Thymus (tissue), 11 donors: ENCODE data around the gene TBX3. TPM values are rescaled to one million over a fixed set of nuclear protein-coding genes. Genes with fewer than 3 reads are reported as not detected.

Experiments used
- DNase-seq, 9 donors: peaks; one replicate each; pipeline ENCODE4 v3.0.0-alpha.2; 2013; ENCODE audit warnings: low spot score in 9 of 9, low read depth in 6 of 9, missing footprints in 1 of 9
- H3K27ac ChIP-seq, 2 donors: one replicate each; pipeline ENCODE4 v1.5.1; 2013; ENCODE audit warnings: control low read depth in 1 of 2, low read depth in 1 of 2, low read length in 1 of 2, mild to moderate bottlenecking in 1 of 2, moderate library complexity in 1 of 2
- H3K27me3 ChIP-seq, 2 donors: one replicate each; pipeline ENCODE4 v1.5.1; 2013; ENCODE audit warnings: low read length in 1 of 2; ENCODE audit not compliant: control insufficient read depth in 2 of 2, insufficient read depth in 1 of 2
- H3K36me3 ChIP-seq, 2 donors: one replicate each; pipeline ENCODE4 v1.5.1; 2013; ENCODE audit warnings: low read length in 1 of 2, mild to moderate bottlenecking in 1 of 2, moderate library complexity in 1 of 2; ENCODE audit not compliant: control insufficient read depth in 2 of 2, insufficient read depth in 2 of 2
- H3K4me1 ChIP-seq, 2 donors: one replicate each; pipeline ENCODE4 v1.5.1; 2013; ENCODE audit warnings: low read length in 2 of 2; ENCODE audit not compliant: control insufficient read depth in 2 of 2, insufficient read depth in 2 of 2
- H3K4me3 ChIP-seq, 2 donors: one replicate each; pipeline ENCODE4 v1.5.1; 2013; ENCODE audit warnings: low read length in 2 of 2, control low read depth in 1 of 2, mild to moderate bottlenecking in 1 of 2
- H3K9me3 ChIP-seq, 2 donors: one replicate each; pipeline ENCODE4 v1.5.1; 2013; ENCODE audit warnings: low read length in 1 of 2, mild to moderate bottlenecking in 1 of 2; ENCODE audit not compliant: control insufficient read depth in 2 of 2, insufficient read depth in 1 of 2
- WGBS: extraction: QIAGEN DNeasy Blood & Tissue Kit; methylation state at CpG from one replicate; pipeline ENCODE4 v1.1.7; 2013; 5-methylcytosine and 5-hydroxymethylcytosine counted together
- polyA plus RNA-seq: library from polyadenylated mRNA; stranded (reverse); fragments of 200-250 nt; gene quantifications from one replicate; pipeline ENCODE4 v1.2.3, GENCODE V29; 2013
- total RNA-seq: library from RNA; stranded (reverse); fragments of 120-200 nt; gene quantifications from one replicate; pipeline ENCODE4 v1.2.4, GENCODE V29; 2013
- donor health status: healthy.

Gene TBX3
- total and polyA plus RNA-seq, 2 donors, result 1.4 to 3.9 TPM

- peaks cover 0 to 3% of the 10 kb centered on the region in 2 donors for H3K4me1 ChIP-seq
- WGBS, result 18% methylated on average over 11 of the region's 11 CpGs
- no peak for DNase-seq
- H3K9me3 ChIP-seq, result peaks cover 3 to 7% of the 10 kb centered on the region in 2 donors
- H3K27me3 ChIP-seq, result peaks cover 56 to 84% of the 10 kb centered on the region in 2 donors
- H3K4me3 ChIP-seq, result no peak overlapping the region
- no peak overlapping the region for H3K27ac ChIP-seq
- H3K36me3 ChIP-seq, result no peaks in the 10 kb centered on the region
Measured at GRCh38 chr12:114680604-114681069, 3.3 kb downstream of the TBX3 start.

- Histone ChIP-seq H3K27me3 (peaks cover 49 to 82% of the 10 kb centered on the region in 2 donors), H3K4me3 (no peak overlapping the region), H3K27ac (no peak overlapping the region), H3K9me3 (peaks cover 3 to 7% of the 10 kb centered on the region in 2 donors), H3K4me1 (peaks cover 0 to 2% of the 10 kb centered on the region in 2 donors), H3K36me3 (no peaks in the 10 kb centered on the region)
- WGBS, result 63% methylated on average over 11 of the region's 11 CpGs
- DNase-seq, result no peak
Measured at GRCh38 chr12:114679942-114680341, 4.0 kb downstream of the TBX3 start.

GRCh38 chr12:114679452-114679875 is 4.5 kb downstream of the TBX3 start:
- H3K36me3 ChIP-seq, result no peaks in the 10 kb centered on the region
- H3K27me3 ChIP-seq, result peaks cover 49 to 82% of the 10 kb centered on the region in 2 donors
- 67% methylated on average over 10 of the region's 10 CpGs for WGBS
- DNase-seq, result no peak
- H3K4me3 ChIP-seq, result no peak overlapping the region
- H3K9me3 ChIP-seq, result peaks cover 3 to 7% of the 10 kb centered on the region in 2 donors
- H3K4me1 ChIP-seq, result no peaks in the 10 kb centered on the region
- no peak overlapping the region for H3K27ac ChIP-seq

DNA sequence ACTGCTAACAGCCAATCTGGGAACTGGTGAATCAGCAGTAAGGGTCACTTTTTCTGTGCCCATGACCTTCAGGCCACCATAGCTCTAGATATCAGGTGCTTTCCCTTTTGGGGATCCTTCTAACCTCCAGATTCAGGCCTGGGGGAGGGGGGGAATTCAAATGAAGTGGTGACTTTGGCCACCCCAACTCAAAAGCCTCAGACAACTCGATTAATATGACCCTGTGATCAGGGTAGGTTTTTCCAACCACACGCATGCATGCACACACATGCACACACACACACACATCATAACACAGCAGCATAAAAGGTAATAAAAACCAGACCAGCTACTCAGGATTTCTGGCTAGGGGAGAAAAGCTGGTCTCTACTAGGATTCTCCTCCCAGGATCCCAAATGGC is 5.3 kb downstream of the TBX3 start:
- no peak for DNase-seq
- WGBS, result 69% methylated on average over 2 of the region's 2 CpGs
- Histone ChIP-seq H3K4me3 (no peak overlapping the region), H3K27me3 (peaks cover 43 to 81% of the 10 kb centered on the region in 2 donors), H3K27ac (no peak overlapping the region), H3K36me3 (no peaks in the 10 kb centered on the region), H3K9me3 (peaks cover 0 to under 1% of the 10 kb centered on the region in 2 donors), H3K4me1 (no peaks in the 10 kb centered on the region)

GRCh38 chr12:114678028-114678427 is 5.9 kb downstream of the TBX3 start:
- H3K9me3 ChIP-seq, result no peaks in the 10 kb centered on the region
- no peaks in the 10 kb centered on the region for H3K4me1 ChIP-seq
- WGBS, result 66% methylated on average over 2 of the region's 2 CpGs
- no peaks in the 10 kb centered on the region for H3K36me3 ChIP-seq
- peaks cover 40 to 81% of the 10 kb centered on the region in 2 donors for H3K27me3 ChIP-seq
- H3K4me3 ChIP-seq, result no peak overlapping the region
- no peak for DNase-seq
- H3K27ac ChIP-seq, result no peak overlapping the region

DNA sequence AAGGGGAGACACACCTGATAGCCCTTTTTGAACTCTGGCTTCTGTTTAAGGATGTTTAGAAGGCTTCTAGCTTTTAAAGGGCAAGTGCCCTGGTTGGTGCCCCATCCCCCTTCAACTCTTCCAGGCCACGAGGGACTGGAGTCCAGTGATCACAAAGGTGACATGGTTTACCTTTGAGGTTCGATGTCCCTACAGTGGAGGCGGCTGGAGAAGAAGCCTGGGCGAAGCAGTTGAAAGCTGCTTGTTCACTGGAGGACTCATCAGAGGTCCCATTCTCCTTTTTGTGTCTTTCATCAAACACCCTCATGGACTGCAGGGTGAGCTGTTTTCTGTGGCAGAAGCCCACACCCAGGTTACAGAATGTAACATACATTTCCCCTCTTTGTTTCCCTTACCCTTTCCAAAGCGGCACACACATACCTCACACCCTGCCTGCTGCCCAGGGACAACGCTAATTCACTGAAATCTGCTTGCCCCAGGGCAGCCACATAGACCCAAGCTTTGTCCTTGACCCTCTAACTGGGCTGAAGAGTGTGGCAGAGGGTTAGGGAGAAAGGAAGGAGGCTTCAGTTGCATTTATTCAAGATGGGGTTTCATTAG is 7.7 kb downstream of the TBX3 start:
- DNase-seq, result no peak
- Histone ChIP-seq H3K4me1 (no peaks in the 10 kb centered on the region), H3K9me3 (no peaks in the 10 kb centered on the region), H3K36me3 (no peaks in the 10 kb centered on the region), H3K27me3 (peaks cover 41 to 81% of the 10 kb centered on the region in 2 donors), H3K4me3 (no peak overlapping the region), H3K27ac (no peak overlapping the region)
- 62% methylated on average over 6 of the region's 6 CpGs for WGBS

DNA sequence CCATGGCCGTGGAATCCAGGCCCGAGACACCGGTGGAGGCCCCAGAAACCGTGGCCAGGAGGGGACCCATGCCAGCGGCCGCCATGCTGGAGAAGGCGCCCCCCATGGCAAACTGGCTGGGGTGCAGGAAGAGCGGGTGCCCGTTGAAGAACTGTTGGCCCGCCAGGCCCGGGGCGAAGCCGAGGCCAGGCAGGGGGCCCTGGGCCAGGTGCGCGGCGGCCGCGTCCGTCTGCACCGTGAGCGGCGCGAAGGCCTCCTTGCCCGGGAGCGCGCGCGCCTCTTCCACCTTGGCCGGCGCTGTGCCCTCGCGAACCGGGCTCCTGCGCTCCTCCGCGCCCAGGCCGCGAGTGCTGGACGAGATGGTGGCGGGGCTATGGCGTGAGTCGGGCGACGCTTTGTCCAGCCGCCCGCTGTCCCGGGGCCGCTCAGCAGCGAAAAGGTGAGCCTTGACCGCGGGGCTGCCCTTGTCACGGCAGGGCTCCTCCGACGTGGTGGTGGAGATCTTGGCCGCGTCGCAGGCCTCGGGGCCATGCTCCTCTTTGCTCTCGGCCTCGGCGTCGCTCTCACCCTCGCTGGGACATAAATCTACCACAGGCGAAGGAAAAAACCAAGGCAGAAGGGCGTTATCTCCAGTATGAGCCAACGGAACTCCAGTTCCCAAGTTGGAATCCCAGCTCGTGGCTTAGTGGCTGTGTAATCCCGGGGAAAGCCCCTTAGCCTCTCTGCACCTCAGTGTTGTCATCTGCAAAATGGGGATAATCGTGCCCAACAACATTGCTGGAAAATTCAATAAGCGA is 9.5 kb downstream of the TBX3 start:
- H3K36me3 ChIP-seq, result no peaks in the 10 kb centered on the region
- no peaks in the 10 kb centered on the region for H3K9me3 ChIP-seq
- DNase-seq, result no peak
- WGBS, result 52% methylated on average over 70 of the region's 70 CpGs
- no peak overlapping the region for H3K27ac ChIP-seq
- H3K4me3 ChIP-seq, result no peak overlapping the region
- peaks cover 35 to 78% of the 10 kb centered on the region in 2 donors for H3K27me3 ChIP-seq
- H3K4me1 ChIP-seq, result no peaks in the 10 kb centered on the region

DNA sequence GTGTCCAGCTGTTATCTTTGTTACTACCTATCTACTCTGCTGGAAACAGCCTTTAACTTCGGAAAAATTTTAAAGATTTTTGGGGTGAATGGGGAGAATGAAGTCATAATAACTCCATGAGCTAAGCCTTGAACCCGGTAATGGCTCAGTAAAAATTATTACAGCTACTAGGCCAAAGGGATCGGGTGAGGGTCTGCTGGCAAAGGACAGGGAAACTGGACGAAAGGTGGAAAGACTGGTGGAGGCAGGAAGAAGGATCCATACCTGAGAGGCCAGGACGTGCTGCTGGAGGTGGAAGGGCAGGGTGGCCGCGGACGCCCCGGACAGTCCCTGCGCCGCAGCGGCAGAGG is 10.1 kb downstream of the TBX3 start:
- Histone ChIP-seq H3K27me3 (peaks cover 39 to 79% of the 10 kb centered on the region in 2 donors), H3K27ac (no peak overlapping the region), H3K4me3 (no peak overlapping the region), H3K36me3 (no peaks in the 10 kb centered on the region), H3K4me1 (no peaks in the 10 kb centered on the region), H3K9me3 (no peaks in the 10 kb centered on the region)
- 77% methylated on average over 12 of the region's 12 CpGs for WGBS
- DNase-seq, result no peak

GRCh38 chr12:114673169-114673833 is 10.7 kb downstream of the TBX3 start:
- no peaks in the 10 kb centered on the region for H3K36me3 ChIP-seq
- H3K9me3 ChIP-seq, result no peaks in the 10 kb centered on the region
- H3K27ac ChIP-seq, result no peak overlapping the region
- H3K4me1 ChIP-seq, result no peaks in the 10 kb centered on the region
- 48% methylated on average over 10 of the region's 10 CpGs for whole genome bisulfite sequencing
- no peak for DNase-seq
- peaks cover 45 to 80% of the 10 kb centered on the region in 2 donors for H3K27me3 ChIP-seq
- H3K4me3 ChIP-seq, result no peak overlapping the region
